Activated CD4-positive, alpha-beta memory T cell treated with anti-CD3 and anti-CD28 coated beads for 36 hours (primary cell): Measurements from ENCODE around the gene SCGB3A1. TPM values are rescaled to one million over a fixed set of nuclear protein-coding genes. Genes with fewer than 3 reads are reported as not detected.

Source experiments
- CTCF ChIA-PET: fragments of 350-600 bp; sonication (Branson Sonifier 250); formaldehyde crosslinking; loops from one replicate; lab custom pipeline; 2021; ENCODE audit warnings: antibody characterized with exemption, inconsistent platforms; lab: Charles Lee
- POLR2A ChIA-PET: fragments of 350-600 bp; sonication (Branson Sonifier 250); formaldehyde crosslinking; loops from one replicate; lab custom pipeline; 2021; ENCODE audit warnings: antibody characterized with exemption; lab: Charles Lee
- DNase-seq: peaks from one replicate; pipeline ENCODE4 v3.0.0-alpha.2; 2020
- H3K27ac Mint-ChIP-seq: one replicate; pipeline ENCODE4 v1.8.0; 2021; ENCODE audit warnings: mixed read lengths
- H3K27me3 Mint-ChIP-seq: one replicate; pipeline ENCODE4 v1.8.0; 2021; ENCODE audit warnings: mixed read lengths
- H3K36me3 Mint-ChIP-seq: one replicate; pipeline ENCODE4 v1.8.0; 2021; ENCODE audit warnings: mixed read lengths
- H3K4me1 Mint-ChIP-seq: one replicate; pipeline ENCODE4 v1.8.0; 2021; ENCODE audit warnings: low read depth, mixed read lengths
- H3K4me3 Mint-ChIP-seq: one replicate; pipeline ENCODE4 v1.8.0; 2021; ENCODE audit warnings: mild to moderate bottlenecking, mixed read lengths
- H3K9me3 Mint-ChIP-seq: one replicate; pipeline ENCODE4 v1.8.0; 2021; ENCODE audit warnings: mixed read lengths
- intact Hi-C: fragments of 100-400 bp; cut with micrococcal nuclease; formaldehyde crosslinking; loops from one replicate; pipeline ENCODE4 v1.15.1; 2023
- total RNA-seq, 2 experiments: library from RNA; stranded (reverse); gene quantifications; one replicate each; pipeline ENCODE4 v1.2.3, GENCODE V29; 2021

The SCGB3A1 gene
- total RNA-seq, 2 experiments from 2014 or later: not detected

- DNase-seq: no peak
- Mint-ChIP-seq H3K4me3 (no peak overlapping the region), H3K27ac (no peak overlapping the region), H3K9me3 (no peaks in the 10 kb centered on the region), H3K4me1 (no peaks in the 10 kb centered on the region), H3K36me3 (no peaks in the 10 kb centered on the region), H3K27me3 (no peaks in the 10 kb centered on the region)
- intact Hi-C loops: loop anchor here (10.0 kb wide), 1 partner anchor 114 kb away; the partner anchor contains the start of gene CNOT6
- ChIA-PET POLR2A (no interaction called here), CTCF (interaction anchor here (1.7 kb wide), 1 partner anchor 10 kb away, joined by 5 read pairs; no protein-coding TSS in a partner anchor)
Observed at GRCh38 chr5:180608572-180609310, 17.4 kb upstream of the SCGB3A1 start.

DNA sequence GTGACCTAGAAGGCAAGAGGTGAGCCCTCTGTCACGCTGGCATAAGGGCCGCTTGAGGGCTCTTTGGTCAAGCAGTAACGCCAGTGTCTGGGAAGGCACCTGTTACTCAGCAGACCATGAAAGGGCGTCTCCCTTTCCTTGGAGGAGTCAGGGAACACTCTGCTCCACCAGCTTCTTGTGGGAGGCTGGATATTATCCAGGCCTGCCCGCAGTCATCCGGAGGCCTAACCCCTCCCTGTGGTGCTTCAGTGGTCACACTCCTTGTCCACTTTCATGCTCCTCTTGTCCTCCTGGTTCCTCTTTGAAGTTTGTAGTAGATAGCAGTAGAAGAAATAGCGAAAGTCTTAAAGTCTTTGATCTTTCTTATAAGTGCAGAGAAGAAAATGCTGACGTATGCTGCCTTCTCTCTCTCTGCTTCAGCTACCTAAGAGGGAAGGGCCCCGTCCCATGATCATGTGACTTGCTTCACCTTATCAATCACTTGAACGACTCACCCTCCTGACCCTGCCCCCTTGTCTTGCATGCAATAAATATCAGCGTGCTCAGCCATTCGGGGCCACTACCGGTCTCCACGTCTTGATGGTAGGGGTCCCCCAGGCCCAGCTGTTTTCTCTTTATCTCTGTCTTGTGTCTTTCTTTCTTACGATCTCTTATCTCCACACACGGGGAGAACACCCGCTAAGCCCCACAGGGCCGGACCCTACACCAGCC is 16.7 kb upstream of the SCGB3A1 start:
- CTCF ChIA-PET: interaction anchor here (1.7 kb wide), 1 partner anchor 11 kb away, joined by 5 read pairs; no protein-coding TSS in a partner anchor
- no peak for DNase-seq
- no peaks in the 10 kb centered on the region for H3K27me3 Mint-ChIP-seq
- no peaks in the 10 kb centered on the region for H3K36me3 Mint-ChIP-seq
- no peaks in the 10 kb centered on the region for H3K4me1 Mint-ChIP-seq
- POLR2A ChIA-PET: no interaction called here
- H3K27ac Mint-ChIP-seq: no peak overlapping the region
- intact Hi-C loops: loop anchor here (10.0 kb wide), 1 partner anchor 113 kb away; the partner anchor contains the start of gene CNOT6
- no peak overlapping the region for H3K4me3 Mint-ChIP-seq
- H3K9me3 Mint-ChIP-seq: no peaks in the 10 kb centered on the region

GRCh38 chr5:180606215-180606785 is 15.0 kb upstream of the SCGB3A1 start:
- H3K27ac Mint-ChIP-seq: no peak overlapping the region
- H3K4me1 Mint-ChIP-seq: no peaks in the 10 kb centered on the region
- intact Hi-C loops: loop anchor here (1.0 to 10.0 kb wide), 2 partner anchors 81 to 111 kb away; partner anchors contain the start of gene CNOT6
- H3K27me3 Mint-ChIP-seq: no peaks in the 10 kb centered on the region
- CTCF ChIA-PET: interaction anchor here (0.7 to 2.5 kb wide), 19 partner anchors 9 to 315 kb away, joined by 3 to 11 read pairs (median 4); no protein-coding TSS in a partner anchor
- no peaks in the 10 kb centered on the region for H3K36me3 Mint-ChIP-seq
- H3K9me3 Mint-ChIP-seq: no peaks in the 10 kb centered on the region
- H3K4me3 Mint-ChIP-seq: no peak overlapping the region
- POLR2A ChIA-PET: no interaction called here
- no peak for DNase-seq

DNA sequence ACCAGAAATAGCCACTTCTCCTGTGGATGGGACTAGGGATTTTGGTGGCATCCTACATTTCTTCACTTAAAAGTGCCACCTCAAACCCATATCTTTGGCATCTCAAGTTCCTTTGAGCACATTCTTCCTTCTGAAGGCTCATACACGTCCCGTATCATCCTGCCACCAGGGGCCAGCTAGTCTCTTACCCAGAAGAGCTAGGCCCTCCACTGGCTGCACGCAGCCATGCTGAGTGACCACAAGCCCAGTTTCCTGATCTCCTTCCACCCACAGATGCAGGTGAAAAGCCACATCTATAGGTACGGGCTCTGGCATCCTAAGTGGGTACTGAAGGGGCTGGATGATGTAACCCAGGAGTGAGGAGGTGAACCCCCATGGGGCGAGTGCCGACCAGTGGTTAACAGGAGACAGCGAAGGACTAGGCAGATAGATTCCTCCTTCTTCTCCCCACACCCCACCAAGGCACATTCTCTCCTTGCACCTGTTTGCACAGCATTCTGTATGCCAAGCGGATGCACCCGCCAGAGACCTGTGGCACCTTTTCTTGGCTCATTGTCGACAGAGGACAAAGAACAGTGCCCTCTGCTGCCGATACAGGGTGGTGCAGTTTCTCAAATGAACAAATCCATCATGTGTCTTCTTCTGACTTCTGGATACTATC is 14.4 kb upstream of the SCGB3A1 start:
- Mint-ChIP-seq H3K4me1 (no peaks in the 10 kb centered on the region), H3K4me3 (no peak overlapping the region), H3K27ac (no peak overlapping the region), H3K36me3 (no peaks in the 10 kb centered on the region), H3K27me3 (no peaks in the 10 kb centered on the region), H3K9me3 (no peaks in the 10 kb centered on the region)
- ChIA-PET CTCF (interaction anchor here (0.6 to 2.5 kb wide), 18 partner anchors 13 to 315 kb away, joined by 3 to 11 read pairs (median 4); no protein-coding TSS in a partner anchor), POLR2A (no interaction called here)
- intact Hi-C loops: loop anchor here (1.0 to 10.0 kb wide), 2 partner anchors 80 to 111 kb away; partner anchors contain the start of gene CNOT6
- peak; percentile 79 for DNase-seq

GRCh38 chr5:180604271-180604670 is 13.0 kb upstream of the SCGB3A1 start:
- no peak for DNase-seq
- Mint-ChIP-seq H3K9me3 (no peaks in the 10 kb centered on the region), H3K4me1 (no peaks in the 10 kb centered on the region), H3K27me3 (peaks cover 2% of the 10 kb centered on the region), H3K4me3 (no peak overlapping the region), H3K36me3 (no peaks in the 10 kb centered on the region), H3K27ac (no peak overlapping the region)
- CTCF ChIA-PET: no interaction called here
- intact Hi-C loops: loop anchor here (10.0 kb wide), 1 partner anchor 109 kb away; the partner anchor contains the start of gene CNOT6
- POLR2A ChIA-PET: no interaction called here

DNA sequence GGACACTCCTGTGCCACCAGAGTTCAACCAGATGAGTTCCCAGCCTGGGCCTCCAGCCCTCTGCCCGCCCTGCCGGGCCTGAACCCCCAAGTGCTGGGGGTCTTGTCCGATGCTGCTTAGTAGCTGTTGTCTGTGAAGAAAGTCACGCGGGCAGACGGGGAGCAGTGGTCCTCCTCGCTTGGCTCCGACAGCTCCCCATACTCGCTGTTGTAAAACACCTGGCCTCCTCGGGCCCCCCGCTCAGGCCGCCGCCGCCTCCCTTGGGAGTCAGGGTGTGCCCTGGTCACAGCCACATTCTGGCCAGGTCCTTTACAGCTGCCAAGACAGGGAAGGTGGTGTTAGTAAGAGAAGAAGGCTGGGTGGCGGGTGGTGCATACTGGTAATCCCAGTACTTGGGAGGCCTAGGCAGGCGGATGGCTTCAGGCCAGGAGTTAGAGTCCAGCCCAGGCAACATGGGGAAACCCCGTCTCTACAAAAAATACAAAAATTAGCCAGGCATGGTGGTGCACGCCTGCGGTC is 11.8 kb upstream of the SCGB3A1 start:
- DNase-seq: no peak
- Mint-ChIP-seq H3K4me1 (no peaks in the 10 kb centered on the region), H3K27me3 (peaks cover 2% of the 10 kb centered on the region), H3K9me3 (no peaks in the 10 kb centered on the region), H3K36me3 (no peaks in the 10 kb centered on the region), H3K27ac (no peak overlapping the region), H3K4me3 (no peak overlapping the region)
- CTCF ChIA-PET: interaction anchor here (1.2 kb wide), 1 partner anchor 16 kb away, joined by 3 read pairs; no protein-coding TSS in a partner anchor
- intact Hi-C loops: loop anchor here (10.0 kb wide), 1 partner anchor 108 kb away; the partner anchor contains the start of gene CNOT6
- POLR2A ChIA-PET: no interaction called here

DNA sequence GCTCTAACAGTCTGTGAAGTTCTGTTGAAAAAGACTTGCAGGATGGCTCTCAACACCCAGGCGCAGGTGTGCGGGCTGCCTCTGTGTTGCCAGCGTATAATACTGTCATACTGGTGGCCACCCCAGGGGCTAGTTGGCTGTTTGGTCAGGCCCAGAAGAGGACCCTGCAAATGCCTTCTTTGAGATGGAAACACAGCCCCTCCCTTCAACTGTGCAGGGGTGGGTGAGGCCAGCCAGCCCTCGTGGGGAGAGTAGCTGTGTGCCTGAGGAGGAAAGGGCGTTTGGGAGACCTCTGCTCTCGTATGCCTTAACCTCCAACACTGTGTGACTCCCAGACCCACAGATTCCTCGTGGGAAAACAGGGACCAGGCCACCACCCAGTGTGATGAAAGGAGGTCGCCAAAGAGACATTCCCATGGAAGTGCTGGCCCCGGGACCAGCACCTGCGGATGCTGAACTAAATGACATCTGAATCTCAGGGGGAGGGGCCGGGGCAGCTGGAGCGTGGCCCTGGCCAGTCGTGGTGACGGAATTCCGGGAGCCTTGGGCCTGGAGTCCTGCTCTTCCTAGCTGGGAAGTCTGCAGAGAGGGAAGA is 11.3 kb upstream of the SCGB3A1 start:
- no peaks in the 10 kb centered on the region for H3K9me3 Mint-ChIP-seq
- POLR2A ChIA-PET: no interaction called here
- no peak overlapping the region for H3K4me3 Mint-ChIP-seq
- CTCF ChIA-PET: interaction anchor here (1.2 kb wide), 1 partner anchor 16 kb away, joined by 3 read pairs; no protein-coding TSS in a partner anchor
- H3K36me3 Mint-ChIP-seq: no peaks in the 10 kb centered on the region
- no peak for DNase-seq
- peaks cover 2% of the 10 kb centered on the region for H3K27me3 Mint-ChIP-seq
- no peak overlapping the region for H3K27ac Mint-ChIP-seq
- no peaks in the 10 kb centered on the region for H3K4me1 Mint-ChIP-seq
- intact Hi-C loops: loop anchor here (10.0 kb wide), 1 partner anchor 108 kb away; the partner anchor contains the start of gene CNOT6

- Mint-ChIP-seq H3K4me3 (no peak overlapping the region), H3K4me1 (no peaks in the 10 kb centered on the region), H3K27ac (no peak overlapping the region), H3K36me3 (no peaks in the 10 kb centered on the region), H3K27me3 (peaks cover 2% of the 10 kb centered on the region), H3K9me3 (no peaks in the 10 kb centered on the region)
- intact Hi-C loops: loop anchor here (10.0 kb wide), 1 partner anchor 107 kb away; the partner anchor contains the start of gene CNOT6
- DNase-seq: peak; percentile 4
- ChIA-PET POLR2A (no interaction called here), CTCF (interaction anchor here (1.2 kb wide), 1 partner anchor 17 kb away, joined by 3 read pairs; no protein-coding TSS in a partner anchor)
Observed at GRCh38 chr5:180601591-180602480, 10.5 kb upstream of the SCGB3A1 start.

DNA sequence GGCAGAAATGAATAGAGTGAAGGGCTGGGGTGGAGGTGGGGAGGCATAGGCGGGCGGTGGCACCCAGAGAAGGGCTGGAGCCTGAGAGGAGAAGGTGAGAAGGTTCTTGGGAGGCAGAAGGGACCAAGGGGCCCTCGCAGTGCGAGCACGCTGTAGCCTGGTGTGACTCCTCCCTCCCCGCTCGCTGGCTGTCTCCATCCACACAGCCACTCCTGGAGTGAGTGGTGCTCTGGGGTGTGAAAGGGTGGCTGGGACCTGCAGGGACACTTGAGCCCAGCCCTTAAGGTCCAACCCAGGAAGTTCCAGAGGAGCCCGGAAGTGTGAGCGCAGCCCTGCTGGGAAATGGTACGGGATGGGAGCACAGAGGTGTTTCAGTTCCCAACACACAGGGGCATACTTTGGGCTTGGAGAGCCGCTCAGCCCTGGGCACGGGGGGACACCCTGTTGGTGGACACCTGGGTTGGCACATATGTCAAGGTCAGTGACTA is 9.3 kb upstream of the SCGB3A1 start:
- DNase-seq: no peak
- POLR2A ChIA-PET: no interaction called here
- intact Hi-C loops: loop anchor here (10.0 kb wide), 1 partner anchor 106 kb away; the partner anchor contains the start of gene CNOT6
- Mint-ChIP-seq H3K27ac (no peak overlapping the region), H3K36me3 (no peaks in the 10 kb centered on the region), H3K9me3 (no peaks in the 10 kb centered on the region), H3K27me3 (peaks cover 2% of the 10 kb centered on the region), H3K4me1 (no peaks in the 10 kb centered on the region), H3K4me3 (no peak overlapping the region)
- CTCF ChIA-PET: no interaction called here

- Mint-ChIP-seq H3K4me3 (no peak overlapping the region), H3K27ac (no peak overlapping the region), H3K36me3 (no peaks in the 10 kb centered on the region), H3K27me3 (peaks cover 2% of the 10 kb centered on the region), H3K4me1 (no peaks in the 10 kb centered on the region), H3K9me3 (no peaks in the 10 kb centered on the region)
- CTCF ChIA-PET: no interaction called here
- POLR2A ChIA-PET: no interaction called here
- DNase-seq: no peak
- intact Hi-C loops: loop anchor here (10.0 kb wide), 1 partner anchor 105 kb away; the partner anchor contains the start of gene CNOT6
Observed at GRCh38 chr5:180599981-180600553, 8.8 kb upstream of the SCGB3A1 start.
